HepG2 (cell line): ENCODE measurements around the gene GOLGA8N. TPM values are rescaled to one million over a fixed set of nuclear protein-coding genes. Genes with fewer than 3 reads are reported as not detected.

ENCODE experiments used
- ATAC-seq: fragments of 200-7000 bp; cut with Tn5 transposase; 3 replicates; pipeline ENCODE4 v1.9.1; 2020; ENCODE audit warnings: mild to moderate bottlenecking, moderate library complexity
- BruUV-seq: library from RNA; stranded (reverse); fragments of 400-500 nt; replicated peaks from 2 replicates; lab custom pipeline; 2021; lab: Mats Ljungman, UMichigan
- CTCF ChIA-PET: fragments of 300-600 bp; formaldehyde crosslinking; extraction: SDS; loops from one replicate; lab custom pipeline; 2021; ENCODE audit warnings: low total read pairs, inconsistent platforms, low intra/inter-chr PET ratio; lab: Yijun Ruan, JAX
- POLR2A ChIA-PET: fragments of 350-600 bp; sonication (Branson Sonifier 250); formaldehyde crosslinking; loops from one replicate; lab custom pipeline; 2020; ENCODE audit warnings: antibody characterized with exemption, inconsistent platforms; lab: Yijun Ruan, JAX
- DNase-seq: peaks from one replicate; pipeline ENCODE4 v3.0.0-alpha.2; 2015; ENCODE audit warnings: low spot score
- FAIRE-seq: peaks from 3 replicates; lab custom pipeline; 2011; peaks lifted over from hg19 to GRCh38; lab: Jason Lieb, UNC
- H2AFZ ChIP-seq: one replicate; pipeline ENCODE4 v1.6.1; 2011; ENCODE audit warnings: low read length, inconsistent platforms
- H3K27ac ChIP-seq: fragments of 300-600 bp; 3 replicates; pipeline ENCODE4 v1.8.0; 2011; ENCODE audit warnings: mixed run types, mild to moderate bottlenecking, mixed read lengths, low read length, inconsistent platforms; ENCODE audit not compliant: insufficient read depth; ENCODE audit errors: extremely low read length
- H3K27me3 ChIP-seq, 2 experiments: fragments of 200-600 bp in 1 of 2; 2 replicates in 1 of 2; 3 replicates in 1 of 2; pipeline versions ENCODE4 v1.6.0 to v1.8.0; 2011; ENCODE audit warnings: low read length in 2 of 2, mild to moderate bottlenecking in 2 of 2, moderate library complexity in 2 of 2, inconsistent platforms in 1 of 2; ENCODE audit not compliant: insufficient read depth in 2 of 2, control insufficient read depth in 1 of 2
- H3K36me3 ChIP-seq, 2 experiments: fragments of 200-600 bp in 1 of 2; replicated peaks in 1 of 2; 2 replicates in 1 of 2; 3 replicates in 1 of 2; pipeline versions ENCODE4 v1.5.1 to v1.8.0; 2011; ENCODE audit warnings: low read length in 2 of 2, inconsistent platforms in 1 of 2; ENCODE audit not compliant: insufficient read depth in 2 of 2, control insufficient read depth in 1 of 2
- H3K4me1 ChIP-seq: 2 replicates; pipeline ENCODE4 v1.5.1; 2012; ENCODE audit warnings: low read length, inconsistent platforms; ENCODE audit not compliant: insufficient read depth
- H3K4me2 ChIP-seq: 2 replicates; pipeline ENCODE4 v1.6.0; 2011; ENCODE audit warnings: low read depth, low read length, inconsistent platforms
- H3K4me3 ChIP-seq, 3 experiments: fragments of 200-600 bp in 1 of 3; sonication (generic), shearing (Covaris generic) in 1 of 3; replicated peaks in 1 of 3; 2 replicates each; pipeline ENCODE4 v1.5.1; 2011 to 2016; ENCODE audit warnings: low read length in 3 of 3, inconsistent platforms in 2 of 3, low read depth in 2 of 3, mild to moderate bottlenecking in 2 of 3, control low read depth in 1 of 3, mixed read lengths in 1 of 3; ENCODE audit not compliant: insufficient read depth in 1 of 3
- H3K79me2 ChIP-seq: one replicate; pipeline ENCODE4 v1.6.1; 2011; ENCODE audit warnings: low read length, inconsistent platforms; ENCODE audit not compliant: insufficient read depth
- H3K9ac ChIP-seq: 2 replicates; pipeline ENCODE4 v1.6.0; 2011; ENCODE audit warnings: mild to moderate bottlenecking, low read depth, low read length, inconsistent platforms; ENCODE audit not compliant: insufficient read depth
- H3K9me3 ChIP-seq: 2 replicates; pipeline ENCODE4 v1.5.1; 2012; ENCODE audit warnings: mild to moderate bottlenecking, low read length
- H4K20me1 ChIP-seq: 2 replicates; pipeline ENCODE4 v1.6.0; 2011; ENCODE audit warnings: inconsistent platforms, mild to moderate bottlenecking, low read length, moderate library complexity; ENCODE audit not compliant: insufficient read depth
- CEBPG ChIP-seq: IDR thresholded peaks from 2 replicates; pipeline ENCODE4 v1.6.1; 2016
- HNF4A ChIP-seq: sonication (generic); formaldehyde crosslinking; IDR thresholded peaks from 2 replicates; pipeline ENCODE4 v1.4.0; 2020; ENCODE audit warnings: missing genetic modification reagents
- MTF2 ChIP-seq: sonication (generic); formaldehyde crosslinking; IDR thresholded peaks from 2 replicates; pipeline ENCODE4 v1.5.0; 2020; ENCODE audit warnings: missing genetic modification reagents, borderline replicate concordance
- RAD21 ChIP-seq: fragments of 450-650 bp; formaldehyde crosslinking; IDR thresholded peaks from 2 replicates; pipeline ENCODE4 v1.5.0; 2020; ENCODE audit warnings: mild to moderate bottlenecking
- SNAPC2 ChIP-seq: sonication (generic); formaldehyde crosslinking; IDR thresholded peaks from 2 replicates; pipeline ENCODE4 v1.8.1; 2022; ENCODE audit warnings: mild to moderate bottlenecking, missing genetic modification reagents
- UBTF ChIP-seq: sonication (generic); formaldehyde crosslinking; IDR thresholded peaks from 2 replicates; pipeline ENCODE4 v1.4.0; 2020; ENCODE audit warnings: mild to moderate bottlenecking, missing genetic modification reagents
- XRCC5 ChIP-seq: fragments of 200-400 bp; formaldehyde crosslinking; optimal IDR thresholded peaks from 2 replicates; pipeline ENCODE3; 2017; ENCODE audit warnings: mild to moderate bottlenecking, low read length
- ZBTB2 ChIP-seq: sonication (generic); formaldehyde crosslinking; IDR thresholded peaks from 2 replicates; pipeline ENCODE4 v1.8.0; 2022; ENCODE audit warnings: low read depth, missing genetic modification reagents
- ZBTB33 ChIP-seq: sonication (generic); formaldehyde crosslinking; IDR thresholded peaks from 2 replicates; pipeline ENCODE4 v1.4.0; 2020; ENCODE audit warnings: missing genetic modification reagents
- ZNF12 ChIP-seq: sonication (generic); formaldehyde crosslinking; IDR thresholded peaks from 2 replicates; pipeline ENCODE4 v1.5.0; 2020; ENCODE audit warnings: missing genetic modification reagents
- ZNF207 ChIP-seq: fragments of 450-650 bp; IDR thresholded peaks from 2 replicates; pipeline ENCODE4 v1.6.1; 2016; ENCODE audit warnings: antibody characterized with exemption, borderline replicate concordance
- ZNF543 ChIP-seq: sonication (generic); formaldehyde crosslinking; IDR thresholded peaks from 2 replicates; pipeline ENCODE4 v1.4.0; 2020; ENCODE audit warnings: mild to moderate bottlenecking, missing genetic modification reagents
- ZNF574 ChIP-seq: sonication (generic); formaldehyde crosslinking; IDR thresholded peaks from 2 replicates; pipeline ENCODE4 v1.4.0; 2020; ENCODE audit warnings: missing genetic modification reagents
- ZSCAN22 ChIP-seq: sonication (generic); formaldehyde crosslinking; IDR thresholded peaks from 2 replicates; pipeline ENCODE4 v1.4.0; 2020; ENCODE audit warnings: mild to moderate bottlenecking, missing genetic modification reagents
- WGBS: methylation state at CpG from one replicate; pipeline ENCODE4 v1.1.6; 2017; ENCODE audit warnings: low lambda C conversion rate; 5-methylcytosine and 5-hydroxymethylcytosine counted together
- in situ Hi-C: cut with HindIII; loops from 2 replicates; pipeline ENCODE4 v1.10.0; 2017; ENCODE audit warnings: low pct_unique_long_range_greater_than_20kb; ENCODE audit not compliant: extremely low pct_ligation_motif_present
- intact Hi-C: fragments of 100-400 bp; cut with micrococcal nuclease; formaldehyde crosslinking; loops from one replicate; pipeline ENCODE4 v1.10.0; 2022; ENCODE audit not compliant: unreplicated experiment
- polyA plus RNA-seq, 8 experiments: library from polyadenylated mRNA; depleted of rRNA in 3 of 8; stranded (reverse) in 7 of 8; unstranded in 1 of 8; fragments of >200 nt; fragmentation: Illumina TruSeq in 4 of 8; extraction: Trizol in 4 of 8; gene quantifications; 2 replicates each; pipeline versions ENCODE4 v1.2.1 to v1.2.3, GENCODE V29; 2011 to 2016; ENCODE audit warnings: low read depth in 4 of 8, missing spikeins in 1 of 8, mixed read lengths in 1 of 8; ENCODE audit not compliant: insufficient read depth in 1 of 8
- total RNA-seq, 5 experiments: library from RNA; depleted of rRNA; stranded (reverse); fragments of >200 nt; fragmentation: Illumina TruSeq; extraction: Trizol; gene quantifications; 2 replicates each; pipeline ENCODE4 v1.2.3, GENCODE V29; 2016; ENCODE audit warnings: low read depth in 1 of 5
- TF ChIP-seq, protein P1 (sequence below): sonication (generic); formaldehyde crosslinking; IDR thresholded peaks from 2 replicates; pipeline ENCODE4 v1.4.0; 2020; ENCODE audit warnings: mild to moderate bottlenecking, missing genetic modification reagents

The GOLGA8N gene
- total and polyA plus RNA-seq, 2 of the 13 experiments (the other 11 are each of a cell fraction or from before 2014, with no cell fraction given): 0.66 to 2.1 TPM

- no peaks in the 10 kb centered on the region for H4K20me1 ChIP-seq
- H3K27me3 ChIP-seq: no peaks in the 10 kb centered on the region
- intact Hi-C loops (no loop called here), in situ Hi-C loops (no loop called here)
- H3K9me3 ChIP-seq: no peaks in the 10 kb centered on the region
- CTCF ChIA-PET: interaction anchor here (1.0 to 1.3 kb wide), 4 partner anchors 285 to 482 kb away, joined by 3 to 6 read pairs (median 3); no protein-coding TSS in a partner anchor
- ATAC-seq (peak; percentile 93), DNase-seq (peak; percentile 48), FAIRE-seq (peak; percentile 87)
- 25% methylated on average over 6 of the region's 6 CpGs for WGBS
- no peak overlapping the region for H3K4me2 ChIP-seq
- no peak overlapping the region for H3K4me3 ChIP-seq
- no peaks in the 10 kb centered on the region for H3K79me2 ChIP-seq
- POLR2A ChIA-PET: no interaction called here
- H3K27ac ChIP-seq: no peak overlapping the region
- no peak overlapping the region for H3K9ac ChIP-seq
- peaks cover 9% of the 10 kb centered on the region for H3K4me1 ChIP-seq
- no peaks in the 10 kb centered on the region for H3K36me3 ChIP-seq
- BruUV-seq: no TSS peak
- no peak overlapping the region for H2AFZ ChIP-seq
- TF ChIP-seq ZNF574 (CRISPR knock-in tag) (peak; percentile 43), SNAPC2 (CRISPR knock-in tag) (no peak), ZBTB2 (CRISPR knock-in tag) (no peak), UBTF (CRISPR knock-in tag) (no peak), HNF4A (CRISPR knock-in tag) (peak; percentile 66), ZNF543 (CRISPR knock-in tag) (no peak), MTF2 (CRISPR knock-in tag) (no peak), ZBTB33 (peak; percentile 54; the same call in 1 of the 2 replicates), ZNF207 (no peak), XRCC5 (peak; percentile 40), ZNF12 (CRISPR knock-in tag) (no peak), RAD21 (CRISPR knock-in tag) (peak; percentile 44; the same call in 1 of the 2 replicates), ZSCAN22 (CRISPR knock-in tag) (no peak), CEBPG (CRISPR knock-in tag) (0 out of 2 replicates have a peak, but pooled peaks have one; percentile 20)
- TF ChIP-seq, protein P1, sequence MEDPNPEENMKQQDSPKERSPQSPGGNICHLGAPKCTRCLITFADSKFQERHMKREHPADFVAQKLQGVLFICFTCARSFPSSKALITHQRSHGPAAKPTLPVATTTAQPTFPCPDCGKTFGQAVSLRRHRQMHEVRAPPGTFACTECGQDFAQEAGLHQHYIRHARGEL (CRISPR knock-in tag): no peak
Observed at GRCh38 chr15:32651229-32651837, 58.1 kb downstream of the GOLGA8N start.
